Measurements from ENCODE around the gene RAB11B. TPM values are rescaled to one million over a fixed set of nuclear protein-coding genes. Genes with fewer than 3 reads are reported as not detected.
"Not testable (repeated sequence)": the region's sequence is repeated elsewhere in the genome, so short reads cannot be mapped to it uniquely, and the experiment has no call there.

Gene RAB11B
- total and polyA plus RNA-seq, 5 donors from 2014 or later: 50.2 to 102 (median 52.2) TPM

DNA sequence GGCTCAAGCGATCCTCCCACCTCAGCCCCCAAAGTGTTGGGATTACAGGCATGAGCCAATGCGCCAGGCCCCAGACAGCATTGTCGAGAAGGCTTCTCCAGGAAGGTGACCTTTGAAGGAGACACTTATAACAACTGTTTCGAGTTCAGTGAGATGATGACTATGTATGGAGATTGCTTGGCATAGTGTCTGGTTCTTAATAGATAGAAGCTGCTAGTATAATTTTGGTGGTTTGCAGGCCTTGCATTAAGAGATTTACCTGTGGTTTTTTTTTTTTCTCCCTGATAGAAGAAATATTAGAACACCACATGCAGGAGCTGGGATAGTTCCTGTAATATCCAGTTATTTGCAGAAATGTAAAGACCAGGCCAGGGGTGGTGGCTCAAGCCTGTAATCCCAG is 26.6 kb downstream of the RAB11B start:
- H3K27me3 ChIP-seq (ENCODE audit: control insufficient read depth, insufficient read depth, low read length): no peaks in the 10 kb centered on the region
- Mint-ChIP-seq H3K27ac (no peak overlapping the region), H3K4me3 (no peak overlapping the region), H3K27me3 (no peaks in the 10 kb centered on the region), H3K36me3 (no peaks in the 10 kb centered on the region), H3K4me1 (peaks cover 4 to 12% (median 8%) of the 10 kb centered on the region in 4 donors), H3K9me3 (no peaks in the 10 kb centered on the region)
- no peaks in the 10 kb centered on the region for H3K9me3 ChIP-seq (ENCODE audit: control insufficient read depth in 2 of 2, low read length in 2 of 2)
- H3K27ac ChIP-seq (ENCODE audit: insufficient read depth, low read length, poor library complexity, severe bottlenecking): no peak overlapping the region
- H3K36me3 ChIP-seq (ENCODE audit: control insufficient read depth, insufficient read depth, low read length): peaks cover 4% of the 10 kb centered on the region
- no peak overlapping the region for H3K4me3 ChIP-seq (ENCODE audit: low read depth, low read length)
- DNase-seq: no peak
- peaks cover 10% of the 10 kb centered on the region for H3K4me1 ChIP-seq (ENCODE audit: control insufficient read depth, insufficient read depth, low read length, poor library complexity, severe bottlenecking)
- ATAC-seq (ENCODE audit: low read depth in 2 of 2): no peak

DNA sequence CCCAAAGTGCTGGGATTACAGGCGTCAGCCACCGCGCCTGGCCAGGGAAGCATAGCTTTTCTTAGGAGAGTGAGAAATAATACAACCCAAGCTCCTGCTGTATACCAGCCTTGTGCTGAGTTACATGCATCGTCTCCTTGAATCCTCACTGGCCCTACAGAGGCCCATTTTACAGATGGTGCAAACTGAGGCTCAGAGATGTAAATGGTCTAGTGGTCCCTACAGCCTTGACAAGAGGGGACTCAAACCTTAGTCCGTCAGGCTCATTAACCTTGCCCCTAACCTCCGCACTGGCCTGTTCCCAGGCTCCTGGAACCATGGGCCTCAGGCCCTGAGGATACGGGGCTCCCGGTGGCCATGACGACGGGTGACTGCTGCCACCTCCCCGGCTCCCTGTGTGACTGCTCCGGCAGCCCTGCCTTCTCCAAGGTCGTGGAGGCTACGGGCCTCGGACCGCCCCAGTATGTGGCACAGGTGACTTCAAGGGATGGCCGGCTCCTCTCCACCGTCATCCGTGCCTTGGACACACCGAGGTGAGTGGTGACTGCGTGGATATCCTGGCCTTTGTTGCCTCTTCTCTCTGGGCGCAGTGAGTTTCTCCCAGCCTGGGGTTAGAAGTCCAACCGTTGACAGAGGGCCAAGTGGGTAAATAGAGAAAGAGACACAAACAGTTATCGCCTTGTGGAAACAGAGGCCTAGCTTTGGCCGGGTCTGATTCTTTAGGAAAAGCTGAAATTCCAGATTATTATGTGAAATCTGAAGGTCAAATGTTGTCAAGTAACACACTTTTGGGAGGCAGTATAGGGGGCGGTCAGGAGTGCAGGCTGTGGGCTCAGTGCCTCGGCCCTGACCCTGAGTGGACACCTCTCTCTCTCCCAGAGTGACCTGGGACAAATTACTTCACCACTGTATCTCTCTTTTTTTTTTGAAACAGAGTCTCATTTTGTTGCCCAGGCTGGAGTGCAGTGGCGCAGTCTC is 31.6 kb downstream of the RAB11B start:
- no peak overlapping the region for H3K27ac ChIP-seq (ENCODE audit: insufficient read depth, low read length, poor library complexity, severe bottlenecking)
- no peak overlapping the region for H3K4me3 ChIP-seq (ENCODE audit: low read depth, low read length)
- H3K4me3 Mint-ChIP-seq: peak overlapping the region in 1 of 4 donors; percentile 81
- no peaks in the 10 kb centered on the region for H3K4me1 ChIP-seq (ENCODE audit: control insufficient read depth, insufficient read depth, low read length, poor library complexity, severe bottlenecking)
- DNase-seq (no peak), ATAC-seq (ENCODE audit: low read depth in 2 of 2) (no peak)
- H3K9me3 Mint-ChIP-seq: no peaks in the 10 kb centered on the region
- H3K36me3 Mint-ChIP-seq: peaks cover 7% of the 10 kb centered on the region
- no peaks in the 10 kb centered on the region for H3K9me3 ChIP-seq (ENCODE audit: control insufficient read depth in 2 of 2, low read length in 2 of 2)
- H3K27me3 ChIP-seq (ENCODE audit: control insufficient read depth, insufficient read depth, low read length): no peaks in the 10 kb centered on the region
- H3K36me3 ChIP-seq (ENCODE audit: control insufficient read depth, insufficient read depth, low read length): peaks cover 15% of the 10 kb centered on the region
- H3K4me1 Mint-ChIP-seq: no peaks in the 10 kb centered on the region
- H3K27ac Mint-ChIP-seq: no peak overlapping the region
- no peaks in the 10 kb centered on the region for H3K27me3 Mint-ChIP-seq

DNA sequence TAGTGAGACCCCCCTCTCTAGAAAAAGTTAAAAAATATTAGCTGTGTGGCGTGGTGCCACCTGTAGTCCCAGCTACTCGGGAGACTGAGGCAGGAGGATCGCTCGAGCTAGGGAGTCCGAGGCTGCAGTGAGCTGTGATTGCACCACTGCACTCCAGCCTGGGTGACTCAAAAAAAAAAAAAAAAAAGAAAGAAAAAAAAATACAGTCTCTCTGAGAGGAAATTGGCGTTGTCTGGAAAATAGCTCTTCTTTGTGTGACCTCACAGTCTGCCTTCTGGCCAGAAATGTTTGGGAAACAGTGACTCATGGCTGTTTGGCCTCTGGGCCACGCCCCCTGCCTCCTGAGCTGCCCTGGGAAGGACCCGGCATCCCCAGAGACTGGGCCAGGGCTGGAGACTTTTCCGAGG is 33.7 kb downstream of the RAB11B start:
- Mint-ChIP-seq H3K27me3 (no peaks in the 10 kb centered on the region), H3K4me3 (no peak overlapping the region), H3K36me3 (peaks cover 7% of the 10 kb centered on the region), H3K9me3 (no peaks in the 10 kb centered on the region), H3K27ac (no peak overlapping the region), H3K4me1 (no peaks in the 10 kb centered on the region)
- no peaks in the 10 kb centered on the region for H3K27me3 ChIP-seq (ENCODE audit: control insufficient read depth, insufficient read depth, low read length)
- no peak overlapping the region for H3K27ac ChIP-seq (ENCODE audit: insufficient read depth, low read length, poor library complexity, severe bottlenecking)
- peaks cover 12% of the 10 kb centered on the region for H3K36me3 ChIP-seq (ENCODE audit: control insufficient read depth, insufficient read depth, low read length)
- H3K4me3 ChIP-seq (ENCODE audit: low read depth, low read length): no peak overlapping the region
- H3K4me1 ChIP-seq (ENCODE audit: control insufficient read depth, insufficient read depth, low read length, poor library complexity, severe bottlenecking): no peaks in the 10 kb centered on the region
- no peaks in the 10 kb centered on the region for H3K9me3 ChIP-seq (ENCODE audit: control insufficient read depth in 2 of 2, low read length in 2 of 2)
- DNase-seq (no peak), ATAC-seq (ENCODE audit: low read depth in 2 of 2) (no peak)

DNA sequence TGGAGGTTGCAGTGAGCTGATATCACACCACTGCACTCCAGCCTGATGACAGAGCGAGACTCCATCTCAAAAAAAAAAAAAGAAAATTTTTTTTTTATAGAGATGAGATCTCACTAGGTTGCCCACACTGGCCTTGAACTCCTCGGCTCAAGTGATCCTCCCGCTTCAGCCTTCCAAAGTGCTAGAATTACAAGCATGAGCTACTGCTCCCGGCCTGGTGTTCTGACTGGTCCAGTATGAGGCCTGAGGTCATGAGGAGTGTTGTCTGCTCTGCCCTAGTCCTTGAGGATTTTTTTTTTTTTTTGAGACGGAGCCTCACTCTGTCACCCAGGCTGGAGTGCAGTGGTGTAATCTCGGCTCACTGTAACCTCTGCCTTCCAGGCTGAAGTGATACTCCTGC is 35.2 kb downstream of the RAB11B start:
- H3K4me1 Mint-ChIP-seq; H3K4me1 ChIP-seq (ENCODE audit: control insufficient read depth, insufficient read depth, low read length, poor library complexity, severe bottlenecking); ATAC-seq (ENCODE audit: low read depth in 2 of 2); DNase-seq; H3K4me3 Mint-ChIP-seq; H3K27ac Mint-ChIP-seq; H3K36me3 Mint-ChIP-seq; H3K27me3 Mint-ChIP-seq; H3K9me3 Mint-ChIP-seq; H3K27me3 ChIP-seq (ENCODE audit: control insufficient read depth, insufficient read depth, low read length); H3K9me3 ChIP-seq (ENCODE audit: control insufficient read depth in 2 of 2, low read length in 2 of 2); H3K27ac ChIP-seq (ENCODE audit: insufficient read depth, low read length, poor library complexity, severe bottlenecking); H3K4me3 ChIP-seq (ENCODE audit: low read depth, low read length): not testable (repeated sequence)
- peaks cover 11% of the 10 kb centered on the region for H3K36me3 ChIP-seq (ENCODE audit: control insufficient read depth, insufficient read depth, low read length)

DNA sequence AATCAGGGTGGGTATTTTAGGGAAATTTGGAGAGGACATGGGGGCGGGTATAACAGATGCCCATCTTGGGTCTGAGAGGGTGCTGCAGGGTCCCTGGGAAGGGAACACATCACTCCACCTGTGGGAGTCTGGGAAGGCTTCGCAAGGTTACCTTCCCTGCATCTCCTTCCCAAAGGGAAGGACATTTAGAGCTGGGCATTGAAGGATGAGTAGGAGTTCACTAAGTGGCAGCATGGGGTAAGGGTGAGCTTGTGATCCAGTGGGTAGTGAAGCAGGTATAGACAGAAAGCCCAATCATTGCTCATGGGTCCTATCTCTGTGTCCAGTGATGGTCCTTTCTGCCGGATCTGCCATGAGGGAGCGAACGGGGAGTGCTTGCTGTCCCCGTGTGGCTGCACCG is 36.1 kb downstream of the RAB11B start:
- DNase-seq: no peak
- H3K9me3 Mint-ChIP-seq: no peaks in the 10 kb centered on the region
- Histone ChIP-seq H3K4me1 (ENCODE audit: control insufficient read depth, insufficient read depth, low read length, poor library complexity, severe bottlenecking) (no peaks in the 10 kb centered on the region), H3K4me3 (ENCODE audit: low read depth, low read length) (no peak overlapping the region), H3K36me3 (ENCODE audit: control insufficient read depth, insufficient read depth, low read length) (peaks cover 14% of the 10 kb centered on the region), H3K9me3 (ENCODE audit: control insufficient read depth in 2 of 2, low read length in 2 of 2) (no peaks in the 10 kb centered on the region), H3K27me3 (ENCODE audit: control insufficient read depth, insufficient read depth, low read length) (no peaks in the 10 kb centered on the region), H3K27ac (ENCODE audit: insufficient read depth, low read length, poor library complexity, severe bottlenecking) (no peak overlapping the region)
- H3K27me3 Mint-ChIP-seq: no peaks in the 10 kb centered on the region
- peaks cover 11% of the 10 kb centered on the region for H3K36me3 Mint-ChIP-seq
- H3K4me3 Mint-ChIP-seq: no peak overlapping the region
- no peak for ATAC-seq (ENCODE audit: low read depth in 2 of 2)
- H3K4me1 Mint-ChIP-seq: no peaks in the 10 kb centered on the region
- no peak overlapping the region for H3K27ac Mint-ChIP-seq

DNA sequence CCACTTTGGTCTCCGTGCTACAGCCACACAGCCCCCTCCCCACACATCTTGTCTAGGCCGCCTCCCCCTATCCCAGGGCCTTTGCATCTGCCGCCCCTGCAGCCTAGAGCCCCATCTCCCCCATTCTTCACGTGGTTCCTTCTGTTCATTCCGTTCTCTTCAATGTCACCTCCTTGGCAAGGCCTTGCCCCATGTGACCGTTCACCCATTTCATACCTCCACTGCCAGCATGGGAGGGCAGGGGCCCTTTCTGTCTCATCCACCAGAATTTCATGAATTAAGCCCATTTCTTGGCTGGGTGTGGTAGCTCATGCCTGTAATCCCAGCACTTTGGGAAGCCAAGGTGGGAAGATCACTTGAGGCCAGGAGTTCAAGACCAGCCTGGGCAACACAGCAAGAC is 38.9 kb downstream of the RAB11B start:
- Histone ChIP-seq H3K27ac (ENCODE audit: insufficient read depth, low read length, poor library complexity, severe bottlenecking) (no peak overlapping the region), H3K36me3 (ENCODE audit: control insufficient read depth, insufficient read depth, low read length) (peaks cover 14% of the 10 kb centered on the region), H3K4me3 (ENCODE audit: low read depth, low read length) (no peak overlapping the region), H3K4me1 (ENCODE audit: control insufficient read depth, insufficient read depth, low read length, poor library complexity, severe bottlenecking) (no peaks in the 10 kb centered on the region), H3K27me3 (ENCODE audit: control insufficient read depth, insufficient read depth, low read length) (no peaks in the 10 kb centered on the region), H3K9me3 (ENCODE audit: control insufficient read depth in 2 of 2, low read length in 2 of 2) (no peaks in the 10 kb centered on the region)
- Mint-ChIP-seq H3K27ac (no peak overlapping the region), H3K4me1 (no peaks in the 10 kb centered on the region), H3K4me3 (no peak overlapping the region), H3K27me3 (no peaks in the 10 kb centered on the region), H3K36me3 (peaks cover 8% of the 10 kb centered on the region), H3K9me3 (peaks cover 0 to 1% (median 0%) of the 10 kb centered on the region in 7 donors)
- ATAC-seq (ENCODE audit: low read depth in 2 of 2) (no peak), DNase-seq (no peak)

DNA sequence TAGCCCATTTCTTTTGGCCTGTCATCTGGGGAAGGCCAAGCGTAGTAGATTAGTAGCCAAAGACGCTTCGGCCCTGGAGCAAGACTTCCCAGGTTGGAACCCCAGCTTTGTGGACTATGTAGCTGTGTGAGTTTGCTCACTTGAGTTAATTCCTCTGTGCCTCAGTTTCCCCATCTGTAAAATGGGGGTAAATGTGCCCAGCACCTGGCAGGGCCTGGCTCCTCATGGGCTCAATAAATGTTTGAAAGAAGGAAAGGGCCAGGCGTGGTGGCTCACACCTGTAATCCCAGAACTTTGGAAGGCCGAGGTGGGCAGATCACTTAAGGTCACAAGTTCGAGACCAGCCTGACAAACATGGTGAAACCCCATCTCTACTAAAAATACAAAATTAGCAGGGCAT is 39.7 kb downstream of the RAB11B start:
- Histone ChIP-seq H3K36me3 (ENCODE audit: control insufficient read depth, insufficient read depth, low read length) (peaks cover 10% of the 10 kb centered on the region), H3K27ac (ENCODE audit: insufficient read depth, low read length, poor library complexity, severe bottlenecking) (no peak overlapping the region), H3K4me3 (ENCODE audit: low read depth, low read length) (no peak overlapping the region), H3K27me3 (ENCODE audit: control insufficient read depth, insufficient read depth, low read length) (no peaks in the 10 kb centered on the region), H3K4me1 (ENCODE audit: control insufficient read depth, insufficient read depth, low read length, poor library complexity, severe bottlenecking) (no peaks in the 10 kb centered on the region), H3K9me3 (ENCODE audit: control insufficient read depth in 2 of 2, low read length in 2 of 2) (no peaks in the 10 kb centered on the region)
- H3K27me3 Mint-ChIP-seq: no peaks in the 10 kb centered on the region
- H3K4me3 Mint-ChIP-seq: no peak overlapping the region
- no peaks in the 10 kb centered on the region for H3K4me1 Mint-ChIP-seq
- ATAC-seq (ENCODE audit: low read depth in 2 of 2): no peak
- no peak for DNase-seq
- peaks cover 0 to 1% (median 0%) of the 10 kb centered on the region in 7 donors for H3K9me3 Mint-ChIP-seq
- peaks cover 8% of the 10 kb centered on the region for H3K36me3 Mint-ChIP-seq
- peak overlapping the region in 1 of 3 donors; percentile 20 for H3K27ac Mint-ChIP-seq

DNA sequence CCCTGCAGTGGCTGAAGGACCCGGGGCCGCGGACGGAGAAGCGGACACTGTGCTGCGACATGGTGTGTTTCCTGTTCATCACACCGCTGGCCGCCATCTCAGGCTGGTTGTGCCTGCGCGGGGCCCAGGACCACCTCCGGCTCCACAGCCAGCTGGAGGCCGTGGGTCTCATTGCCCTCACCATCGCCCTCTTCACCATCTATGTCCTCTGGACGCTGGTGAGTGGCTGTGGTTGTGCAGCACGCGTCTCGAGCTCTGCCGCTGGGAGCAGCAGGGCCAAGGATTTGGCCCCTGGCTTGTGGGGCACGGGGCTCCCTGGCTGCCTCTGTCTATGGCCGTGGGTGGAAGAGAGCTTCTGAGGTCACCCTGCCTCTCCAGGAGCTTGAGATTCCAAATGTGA is 40.5 kb downstream of the RAB11B start:
- Histone ChIP-seq H3K4me1 (ENCODE audit: control insufficient read depth, insufficient read depth, low read length, poor library complexity, severe bottlenecking) (no peaks in the 10 kb centered on the region), H3K36me3 (ENCODE audit: control insufficient read depth, insufficient read depth, low read length) (peaks cover 10% of the 10 kb centered on the region), H3K4me3 (ENCODE audit: low read depth, low read length) (no peak overlapping the region), H3K27ac (ENCODE audit: insufficient read depth, low read length, poor library complexity, severe bottlenecking) (no peak overlapping the region), H3K27me3 (ENCODE audit: control insufficient read depth, insufficient read depth, low read length) (no peaks in the 10 kb centered on the region), H3K9me3 (ENCODE audit: control insufficient read depth in 2 of 2, low read length in 2 of 2) (no peaks in the 10 kb centered on the region)
- no peak overlapping the region for H3K27ac Mint-ChIP-seq
- ATAC-seq (ENCODE audit: low read depth in 2 of 2) (no peak), DNase-seq (no peak)
- H3K4me3 Mint-ChIP-seq: no peak overlapping the region
- H3K36me3 Mint-ChIP-seq: peaks cover 8% of the 10 kb centered on the region
- no peaks in the 10 kb centered on the region for H3K27me3 Mint-ChIP-seq
- peaks cover 0 to 1% (median 0%) of the 10 kb centered on the region in 7 donors for H3K9me3 Mint-ChIP-seq
- no peaks in the 10 kb centered on the region for H3K4me1 Mint-ChIP-seq
